Daoy (cell line): ENCODE results near the gene FBLN1. TPM values are rescaled to one million over a fixed set of nuclear protein-coding genes. Genes with fewer than 3 reads are reported as not detected.
A peak's percentile ranks its signal among the peaks of the same experiment; 100 is the strongest.

Source experiments
- DNase-seq: peaks from one replicate; pipeline ENCODE4 v3.0.0-alpha.2; 2015; ENCODE audit warnings: low read depth
- total RNA-seq: library from RNA; depleted of rRNA; stranded (reverse); fragments of >200 nt; shearing (Covaris generic); gene quantifications from 2 replicates; pipeline ENCODE4 v1.2.3, GENCODE V29; 2014

Gene FBLN1
- total RNA-seq, 1 experiment from 2014 or later, result 10.0 TPM

DNA sequence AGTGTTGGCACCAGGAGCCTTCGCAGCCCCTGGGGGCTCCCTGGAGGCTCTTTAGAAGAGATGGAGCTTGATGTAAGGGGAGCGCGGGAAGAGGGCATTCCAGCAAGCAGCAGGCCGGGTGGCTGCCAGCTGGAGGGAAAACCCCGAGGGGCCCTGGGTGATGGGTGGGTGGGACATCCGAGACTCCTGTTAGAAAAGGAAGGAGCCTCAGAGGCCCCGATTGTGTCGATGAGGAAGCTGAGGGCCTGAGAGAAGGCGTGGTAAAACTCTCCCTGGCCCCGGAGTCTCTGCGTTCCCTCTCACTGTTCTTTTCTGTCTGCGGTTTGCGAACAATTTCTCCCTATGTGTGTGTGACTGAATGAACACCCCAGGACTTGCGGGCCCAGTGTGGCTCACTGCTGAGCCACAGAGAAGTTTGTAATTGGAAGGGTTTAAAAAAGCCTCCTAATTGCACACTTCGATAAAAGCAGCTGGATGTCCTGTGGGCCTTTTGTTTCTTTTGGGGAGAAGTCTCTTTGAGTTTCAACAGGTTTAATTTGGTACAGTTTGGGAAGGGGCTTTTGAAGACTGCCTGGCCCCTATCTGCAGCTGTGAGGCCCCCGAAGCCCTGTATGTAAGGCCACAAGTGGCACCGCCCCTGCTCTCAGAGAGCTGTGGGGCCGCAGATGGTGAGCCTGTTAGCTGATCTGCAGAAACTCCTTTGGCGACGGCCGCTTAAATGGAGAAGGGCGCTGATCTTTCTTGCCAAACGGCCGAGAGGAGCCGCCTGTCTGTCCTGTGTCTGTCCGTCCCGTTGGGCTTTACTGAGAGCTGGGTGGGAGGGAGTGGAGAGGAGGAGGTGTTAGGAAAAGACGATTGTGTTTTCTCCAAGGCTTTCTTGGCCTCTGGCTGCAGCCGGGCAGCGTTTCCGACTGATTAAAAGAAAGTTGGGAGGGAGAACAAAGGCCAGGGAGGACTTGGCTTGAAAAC, 2.0 kb downstream of the FBLN1 start:
- peak; percentile 60 for DNase-seq

DNA sequence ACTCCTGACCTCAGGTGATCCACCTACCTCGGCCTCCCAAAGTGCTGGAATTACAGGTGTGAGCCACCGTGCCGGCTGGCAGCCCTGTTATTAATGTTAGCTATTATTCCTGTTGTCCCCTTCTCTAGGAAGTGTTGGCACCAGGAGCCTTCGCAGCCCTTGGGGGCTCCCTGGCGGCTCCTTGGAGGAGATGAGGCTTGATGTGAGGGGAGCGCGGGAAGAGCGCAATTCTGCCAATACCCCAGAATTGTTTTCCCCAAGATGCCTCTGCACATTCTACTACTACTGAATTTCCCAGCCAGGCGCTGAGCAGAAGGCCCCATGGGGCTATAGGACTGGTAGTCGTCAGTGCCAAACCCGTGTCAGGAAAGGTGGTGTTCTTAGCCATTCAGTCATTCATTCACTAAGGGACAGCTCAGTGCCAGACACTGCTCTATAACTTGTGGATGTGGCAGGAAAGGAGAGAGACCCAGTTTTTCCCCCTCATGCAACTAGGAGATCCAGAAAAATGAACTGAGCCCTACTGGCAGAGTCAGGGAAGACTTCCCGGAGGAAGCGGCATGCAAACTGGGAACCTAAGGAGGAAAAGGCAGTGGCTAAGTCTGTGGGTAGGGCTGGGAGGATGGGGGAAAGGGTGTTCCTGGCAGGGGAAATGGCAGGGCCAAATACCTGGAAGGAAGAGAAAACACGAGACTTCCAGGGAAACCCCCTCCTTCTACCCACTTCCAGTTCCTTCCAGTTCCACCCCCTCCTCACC, 3.5 kb downstream of the FBLN1 start:
- no peak for DNase-seq

- DNase-seq, result no peak
These were observed 4.2 kb downstream of the FBLN1 start for GRCh38 chr22:45506816-45507360.

DNA sequence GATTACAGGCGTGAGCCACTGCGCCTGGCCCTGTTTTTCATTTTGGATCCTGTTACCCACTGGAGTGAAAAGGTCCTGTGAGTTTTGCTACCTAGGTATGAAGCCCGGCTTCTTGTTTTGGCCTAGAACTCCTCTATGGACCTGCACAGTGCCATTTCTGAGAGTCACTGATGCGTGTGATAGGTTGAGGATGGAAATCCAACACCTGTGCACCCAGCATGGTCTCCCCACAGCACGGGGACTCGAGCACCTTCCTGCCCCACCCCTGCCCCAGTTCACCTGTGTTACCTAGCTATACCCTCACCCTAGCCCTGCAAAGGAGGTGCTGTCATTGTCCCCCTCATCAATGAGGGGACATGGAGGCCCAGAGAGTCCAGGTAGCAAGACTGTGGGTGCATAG, 5.1 kb downstream of the FBLN1 start:
- DNase-seq, result no peak

GRCh38 chr22:45508814-45509213, 6.1 kb downstream of the FBLN1 start:
- no peak for DNase-seq

DNA sequence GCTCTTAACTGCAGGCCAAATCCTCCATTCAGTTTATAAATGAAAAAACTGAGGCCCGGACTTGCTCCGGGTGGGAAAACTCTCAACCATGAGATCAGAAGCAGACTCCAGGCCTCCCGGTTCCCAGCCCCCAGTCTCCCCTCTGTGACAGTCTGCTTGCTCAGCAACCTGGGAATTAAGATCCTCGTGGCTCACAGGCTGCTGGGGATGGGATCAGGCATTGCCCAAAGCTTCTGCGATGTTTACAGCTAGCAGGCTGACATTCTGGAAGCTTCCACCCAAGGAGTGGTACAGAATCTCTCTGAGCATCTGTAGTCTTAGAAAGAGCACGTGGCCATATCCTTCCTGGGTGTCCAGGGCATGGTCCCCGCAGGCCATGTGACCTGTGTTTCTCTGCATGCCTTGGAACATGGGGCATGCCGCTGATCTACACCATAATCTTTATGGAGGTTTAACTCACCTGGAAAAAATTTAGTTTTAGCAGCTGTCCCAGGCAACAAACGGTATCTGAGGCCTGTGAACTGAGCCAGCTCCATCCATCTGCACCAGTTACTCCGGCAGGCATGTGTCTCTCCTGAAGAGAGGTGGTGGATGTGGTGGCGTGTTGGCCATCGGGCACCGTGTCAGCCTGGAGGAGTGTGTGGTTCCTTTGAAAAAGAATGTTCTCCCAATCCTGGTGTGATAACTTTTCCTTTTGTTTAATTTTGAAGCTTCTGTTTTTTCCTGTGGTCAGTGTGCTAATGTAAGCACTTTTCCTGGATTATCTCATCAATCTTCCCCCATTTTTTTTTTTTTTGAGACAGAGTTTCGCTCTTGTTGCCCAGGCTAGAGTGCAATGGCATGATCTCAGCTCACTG, 7.9 kb downstream of the FBLN1 start:
- DNase-seq, result no peak

GRCh38 chr22:45511847-45512261, 9.2 kb downstream of the FBLN1 start:
- DNase-seq, result peak; percentile 75

DNA sequence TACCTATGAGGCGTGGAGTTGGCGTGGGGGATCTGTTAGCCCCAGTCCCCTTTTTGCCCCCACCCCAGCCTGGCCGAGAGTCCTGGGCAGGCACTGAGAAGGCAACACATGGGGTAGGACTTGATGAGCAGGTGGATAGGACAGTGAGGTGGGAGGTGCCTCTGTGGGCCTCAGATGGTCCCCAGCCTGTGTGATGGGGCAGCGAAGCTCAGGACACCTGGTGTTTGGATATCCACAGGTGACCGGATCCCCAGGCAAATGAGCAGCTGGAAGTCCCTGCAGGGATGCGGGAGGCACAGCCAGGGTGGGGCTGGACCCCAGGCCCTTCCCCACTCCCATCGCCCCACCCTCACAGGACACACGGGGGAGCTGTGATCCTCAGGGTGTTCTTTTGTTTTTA, 9.7 kb downstream of the FBLN1 start:
- DNase-seq, result no peak

- DNase-seq, result no peak
These were observed 13.0 kb downstream of the FBLN1 start for GRCh38 chr22:45515676-45516075.

GRCh38 chr22:45516163-45516562, 13.5 kb downstream of the FBLN1 start:
- peak; percentile 41 for DNase-seq

GRCh38 chr22:45516923-45517675, 14.4 kb downstream of the FBLN1 start:
- DNase-seq, result peak; percentile 62

GRCh38 chr22:45518136-45518535, 15.5 kb downstream of the FBLN1 start:
- DNase-seq, result no peak

DNA sequence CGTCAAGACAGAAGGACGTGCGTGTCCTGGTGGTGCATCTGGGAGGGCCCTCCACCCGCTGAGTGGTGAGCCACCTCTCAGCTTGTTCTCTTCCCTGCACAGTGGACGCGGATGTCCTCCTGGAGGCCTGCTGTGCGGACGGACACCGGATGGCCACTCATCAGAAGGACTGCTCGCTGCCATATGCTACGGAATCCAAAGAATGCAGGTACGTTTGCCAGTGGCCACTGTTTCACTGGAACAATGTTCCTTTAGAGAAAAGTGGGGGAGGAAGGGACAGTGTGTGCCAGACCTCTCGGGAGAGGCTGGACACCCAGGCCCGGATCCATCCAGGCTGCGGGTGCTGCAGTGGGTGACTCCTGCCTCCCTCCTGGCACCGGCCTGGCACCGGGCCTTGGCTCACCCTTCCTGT, 15.9 kb downstream of the FBLN1 start:
- DNase-seq, result no peak

DNA sequence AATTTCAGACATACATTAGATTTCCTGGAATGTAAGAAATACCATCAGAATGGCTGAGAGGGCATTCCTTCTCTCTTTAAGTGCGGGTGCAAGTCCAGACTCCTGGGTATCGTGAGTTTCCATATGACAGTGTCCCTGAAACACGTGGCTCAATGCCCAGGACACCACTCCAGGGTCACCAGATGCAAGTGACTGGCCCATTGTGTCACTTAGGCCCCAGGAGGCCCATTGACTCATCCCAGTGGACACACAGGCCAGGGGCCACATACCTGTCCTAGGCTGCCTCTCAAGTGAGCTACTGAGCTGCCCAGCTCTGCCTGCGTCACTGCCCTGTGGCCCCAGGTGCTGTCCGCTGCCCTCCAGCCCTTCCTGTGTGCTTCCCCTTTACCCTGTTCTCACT, 18.5 kb downstream of the FBLN1 start:
- DNase-seq, result no peak

GRCh38 chr22:45522462-45522861, 19.8 kb downstream of the FBLN1 start:
- no peak for DNase-seq

DNA sequence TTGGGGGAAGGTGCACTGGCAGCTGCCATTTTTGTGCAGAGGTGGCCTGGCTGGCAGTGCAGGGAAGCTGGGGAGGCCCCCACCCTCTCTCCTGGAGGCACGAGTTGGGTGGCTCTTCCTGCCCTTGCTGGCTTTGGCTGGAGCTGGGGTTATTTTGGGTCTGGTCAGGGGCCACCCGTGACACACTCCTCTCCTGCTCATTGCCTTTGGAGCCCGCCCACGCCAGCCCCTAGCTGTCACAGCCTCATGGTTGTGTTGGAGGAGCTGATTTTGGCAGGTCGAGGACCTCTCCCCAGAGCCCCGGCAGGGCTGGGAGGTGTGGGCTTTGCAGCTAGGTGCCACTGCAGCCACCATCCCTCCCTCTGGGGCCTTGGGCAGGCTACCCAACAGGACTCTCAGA, 21.5 kb downstream of the FBLN1 start:
- DNase-seq, result no peak

DNA sequence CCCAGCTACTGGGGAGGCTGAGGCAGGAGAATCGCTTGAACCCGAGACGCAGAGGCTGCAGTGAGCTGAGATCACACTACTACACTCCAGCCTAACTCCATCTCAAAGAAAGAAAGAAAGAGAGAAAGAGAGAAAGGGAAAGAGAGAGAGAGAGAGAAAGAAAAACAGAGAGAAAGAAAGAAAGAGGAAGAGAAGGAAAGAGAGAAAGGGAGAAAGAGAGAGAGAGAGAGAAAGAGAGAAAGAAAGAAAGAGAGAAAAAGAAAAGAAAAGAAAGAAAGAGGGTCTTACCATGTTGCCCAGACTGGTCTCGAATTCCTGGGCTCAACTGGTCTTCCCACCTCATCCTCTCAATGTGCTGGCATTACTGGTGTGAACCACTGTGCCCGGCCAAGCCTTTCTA, 22.3 kb downstream of the FBLN1 start:
- DNase-seq, result no peak

GRCh38 chr22:45525480-45525879, 22.8 kb downstream of the FBLN1 start:
- no peak for DNase-seq

DNA sequence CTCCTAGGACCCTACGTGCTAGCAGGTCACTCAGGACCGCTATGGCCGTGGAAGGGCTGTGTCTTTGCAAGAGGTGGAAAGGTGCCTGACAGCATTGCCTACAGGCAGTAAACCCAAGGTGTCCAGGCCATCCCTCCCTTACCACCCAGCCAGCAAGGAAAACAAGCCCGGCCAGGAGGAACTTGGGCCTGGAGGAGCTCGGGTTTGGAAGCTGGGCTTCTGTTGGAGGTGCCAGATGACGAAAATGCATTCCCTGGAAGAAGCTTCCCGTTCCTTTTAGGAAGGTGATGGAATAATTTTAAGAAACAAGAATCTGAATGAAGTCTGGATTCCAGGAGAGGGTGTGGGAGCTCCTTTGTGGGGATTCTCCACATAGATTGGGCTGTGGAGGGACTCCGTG, 23.6 kb downstream of the FBLN1 start:
- no peak for DNase-seq

GRCh38 chr22:45526768-45527360, 24.2 kb downstream of the FBLN1 start:
- no peak for DNase-seq
